ENCODE measurements around the gene KRT74. TPM values are rescaled to one million over a fixed set of nuclear protein-coding genes. Genes with fewer than 3 reads are reported as not detected.
A peak's percentile ranks its signal among the peaks of the same experiment; 100 is the strongest.

Gene KRT74
- total RNA-seq, 1 experiment from 2014 or later, result not detected

- DNase-seq (ENCODE audit: low spot score), result peak; percentile 21
Measured at GRCh38 chr12:52521568-52522266, 51.9 kb downstream of the KRT74 start.

- DNase-seq (ENCODE audit: low spot score), result peak; percentile 71
Measured at GRCh38 chr12:52521175-52521567, 52.5 kb downstream of the KRT74 start.

- DNase-seq (ENCODE audit: low spot score), result no peak
Measured at GRCh38 chr12:52519826-52520662, 53.6 kb downstream of the KRT74 start, which contains the start of gene KRT5. Gene KRT5 (minus strand): TSS chr12:52520394. CDS start chr12:52520296, 98 bp downstream.

- DNase-seq (ENCODE audit: low spot score), result no peak
Measured at GRCh38 chr12:52519387-52519703, 54.3 kb downstream of the KRT74 start.

GRCh38 chr12:52518574-52519386, 54.9 kb downstream of the KRT74 start:
- no peak for DNase-seq (ENCODE audit: low spot score)

- DNase-seq (ENCODE audit: low spot score), result no peak
Measured at GRCh38 chr12:52517888-52518287, 55.8 kb downstream of the KRT74 start.

- no peak for DNase-seq (ENCODE audit: low spot score)
Measured at GRCh38 chr12:52517005-52517835, 56.4 kb downstream of the KRT74 start.

GRCh38 chr12:52515927-52516831, 57.5 kb downstream of the KRT74 start:
- no peak for DNase-seq (ENCODE audit: low spot score)

Other genes starting within 250 kb of the KRT74 start
- gene KRT85, start 206.4 kb downstream of the KRT74 start, total RNA-seq (2014; rRNA removed; shearing (Covaris generic)), result not detected in 2 replicates
- gene KRT84, start 188.2 kb downstream of the KRT74 start, total RNA-seq (2014; rRNA removed; shearing (Covaris generic)), result not detected in 2 replicates
- gene KRT82, start 167.5 kb downstream of the KRT74 start, total RNA-seq (2014; rRNA removed; shearing (Covaris generic)), result not detected in 2 replicates
- gene KRT75, start 139.5 kb downstream of the KRT74 start, total RNA-seq (2014; rRNA removed; shearing (Covaris generic)), result 0.08 TPM in 2 replicates
- gene KRT6B, start 121.7 kb downstream of the KRT74 start, total RNA-seq (2014; rRNA removed; shearing (Covaris generic)), result 0.23 TPM in 1 of 2 replicates, not detected in the other
- not detected in 2 replicates for gene KRT6C, start 100.0 kb downstream of the KRT74 start, total RNA-seq (2014; rRNA removed; shearing (Covaris generic))
- gene KRT6A, start 80.6 kb downstream of the KRT74 start, total RNA-seq (2014; rRNA removed; shearing (Covaris generic)), result not detected in 2 replicates
- gene KRT5, start 53.4 kb downstream of the KRT74 start, total RNA-seq (2014; rRNA removed; shearing (Covaris generic)), result not detected in 2 replicates
- gene KRT71, start 20.7 kb downstream of the KRT74 start, total RNA-seq (2014; rRNA removed; shearing (Covaris generic)), result not detected in 2 replicates
- gene KRT72, start 27.6 kb upstream of the KRT74 start, total RNA-seq (2014; rRNA removed; shearing (Covaris generic)), result not detected in 2 replicates
- gene KRT73, start 44.7 kb upstream of the KRT74 start, total RNA-seq (2014; rRNA removed; shearing (Covaris generic)), result not detected in 2 replicates
- gene KRT2, start 78.4 kb upstream of the KRT74 start, total RNA-seq (2014; rRNA removed; shearing (Covaris generic)), result not detected in 2 replicates
- gene KRT1, start 106.6 kb upstream of the KRT74 start, total RNA-seq (2014; rRNA removed; shearing (Covaris generic)), result not detected in 2 replicates
- not detected in 2 replicates for gene KRT77, start 129.7 kb upstream of the KRT74 start, total RNA-seq (2014; rRNA removed; shearing (Covaris generic))
- gene KRT76, start 203.5 kb upstream of the KRT74 start, total RNA-seq (2014; rRNA removed; shearing (Covaris generic)), result not detected in 2 replicates
- not detected in 2 replicates for gene KRT3, start 222.3 kb upstream of the KRT74 start, total RNA-seq (2014; rRNA removed; shearing (Covaris generic))
- 0.47 TPM in 1 of 2 replicates, not detected in the other for gene KRT4, start 240.3 kb upstream of the KRT74 start, total RNA-seq (2014; rRNA removed; shearing (Covaris generic))

Measured in HT-29 (cell line).